ENCODE results near the gene MTMR10.
A peak's percentile ranks its signal among the peaks of the same experiment; 100 is the strongest.

The MTMR10 gene

DNA sequence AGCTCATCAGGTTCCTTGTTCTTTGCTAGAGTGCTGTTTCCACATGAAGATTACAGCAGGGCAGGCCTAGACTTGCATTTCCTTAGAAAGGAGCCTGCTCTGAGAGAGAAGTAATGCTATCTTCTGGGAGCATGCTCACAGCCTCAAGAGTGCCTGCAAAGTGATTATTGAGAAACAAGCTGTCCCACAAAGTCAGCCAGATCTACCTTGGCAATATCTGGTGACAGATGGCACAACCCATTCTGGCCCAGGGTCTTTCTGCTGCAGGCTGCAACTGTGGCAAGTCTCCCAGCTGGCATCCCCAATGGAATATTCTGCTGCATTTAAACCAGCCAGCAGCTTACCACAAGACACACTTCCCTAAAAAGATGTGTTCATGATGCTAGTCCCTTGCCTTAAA, 29.3 kb downstream of the MTMR10 start:
- ChIA-PET CTCF (interaction anchor here (1.8 kb wide), 1 partner anchor 169 kb away, joined by 5 read pairs; no protein-coding TSS in a partner anchor), POLR2A (no interaction called here)
- no peak overlapping the region for H3K4me3 ChIP-seq (ENCODE audit: low read depth, low read length)
- TF ChIP-seq, protein P1, sequence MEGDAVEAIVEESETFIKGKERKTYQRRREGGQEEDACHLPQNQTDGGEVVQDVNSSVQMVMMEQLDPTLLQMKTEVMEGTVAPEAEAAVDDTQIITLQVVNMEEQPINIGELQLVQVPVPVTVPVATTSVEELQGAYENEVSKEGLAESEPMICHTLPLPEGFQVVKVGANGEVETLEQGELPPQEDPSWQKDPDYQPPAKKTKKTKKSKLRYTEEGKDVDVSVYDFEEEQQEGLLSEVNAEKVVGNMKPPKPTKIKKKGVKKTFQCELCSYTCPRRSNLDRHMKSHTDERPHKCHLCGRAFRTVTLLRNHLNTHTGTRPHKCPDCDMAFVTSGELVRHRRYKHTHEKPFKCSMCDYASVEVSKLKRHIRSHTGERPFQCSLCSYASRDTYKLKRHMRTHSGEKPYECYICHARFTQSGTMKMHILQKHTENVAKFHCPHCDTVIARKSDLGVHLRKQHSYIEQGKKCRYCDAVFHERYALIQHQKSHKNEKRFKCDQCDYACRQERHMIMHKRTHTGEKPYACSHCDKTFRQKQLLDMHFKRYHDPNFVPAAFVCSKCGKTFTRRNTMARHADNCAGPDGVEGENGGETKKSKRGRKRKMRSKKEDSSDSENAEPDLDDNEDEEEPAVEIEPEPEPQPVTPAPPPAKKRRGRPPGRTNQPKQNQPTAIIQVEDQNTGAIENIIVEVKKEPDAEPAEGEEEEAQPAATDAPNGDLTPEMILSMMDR (IDR thresholded peaks at IDR 0.05; ENCODE audit: insufficient read depth, low read length, missing control alignments), result no peak
- no peak for DNase-seq (ENCODE audit: low read depth, low spot score)

DNA sequence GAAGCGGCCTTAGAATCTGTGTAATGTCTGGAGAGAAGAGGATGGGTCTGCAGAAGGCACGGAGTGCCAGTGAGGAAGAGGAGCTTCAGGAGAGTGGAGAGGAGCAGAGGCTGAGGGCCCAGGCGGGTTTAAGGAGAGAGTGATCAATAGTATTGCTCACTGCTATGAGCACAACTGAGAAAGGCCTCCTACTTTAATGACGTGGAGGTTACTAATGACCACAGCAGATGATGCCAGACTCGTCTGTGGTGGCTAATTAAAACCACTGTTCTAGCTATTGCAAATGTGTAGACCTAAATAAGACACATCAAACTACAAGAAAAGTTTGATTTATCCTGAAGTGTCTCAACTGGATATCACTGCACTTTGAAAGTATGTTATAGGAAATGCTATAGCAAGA, 33.2 kb downstream of the MTMR10 start:
- no peak overlapping the region for H3K4me3 ChIP-seq (ENCODE audit: low read depth, low read length)
- DNase-seq (ENCODE audit: low read depth, low spot score), result no peak
- POLR2A ChIA-PET, result no interaction called here
- TF ChIP-seq, protein P1 (IDR thresholded peaks at IDR 0.05; ENCODE audit: insufficient read depth, low read length, missing control alignments), result no peak
- CTCF ChIA-PET, result interaction anchor here (1.0 to 1.1 kb wide), 2 partner anchors 22 to 171 kb away, joined by 3 read pairs; no protein-coding TSS in a partner anchor

DNA sequence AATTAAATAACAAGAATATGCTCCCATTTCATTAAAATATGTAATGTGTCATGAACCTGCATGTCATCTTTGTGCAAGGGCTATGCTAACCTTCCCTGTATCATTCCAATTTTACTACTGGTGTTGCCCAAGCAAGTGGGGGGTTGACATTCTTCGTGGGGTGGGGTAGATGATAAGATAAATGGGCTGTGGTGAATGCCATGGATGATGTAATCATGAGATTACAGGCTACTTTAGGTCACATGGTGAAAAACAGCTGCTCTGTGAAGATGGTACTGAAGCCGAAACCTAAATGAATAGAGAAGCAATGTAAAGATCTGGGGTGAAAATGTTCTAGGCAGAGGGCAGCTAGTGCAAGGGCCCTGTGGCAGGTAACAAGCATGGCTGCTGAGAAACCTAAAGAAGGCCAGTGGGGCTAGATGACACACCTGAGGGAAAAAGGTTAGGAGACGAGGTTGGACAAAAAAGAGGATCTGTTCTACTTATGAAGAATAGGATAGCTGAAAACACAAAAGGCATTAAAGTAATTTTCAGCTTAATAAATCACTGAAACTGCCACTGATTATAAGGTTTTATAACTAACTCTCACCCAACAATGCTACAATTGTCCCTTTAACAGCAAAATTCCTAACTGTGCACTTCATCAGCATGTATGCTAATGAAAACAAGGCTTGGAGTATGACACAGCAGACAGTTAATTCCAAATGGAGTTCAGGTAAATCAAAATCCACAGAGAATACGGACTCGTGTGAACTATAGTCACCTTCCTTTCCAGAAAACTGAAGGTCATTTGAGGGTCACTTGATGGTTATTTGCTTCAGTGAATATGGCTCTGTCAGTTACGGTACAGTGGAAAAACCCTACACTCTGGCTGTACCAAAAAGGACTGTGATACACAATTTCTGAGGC, 35.0 kb downstream of the MTMR10 start:
- TF ChIP-seq, protein P1 (IDR thresholded peaks at IDR 0.05; ENCODE audit: insufficient read depth, low read length, missing control alignments), result no peak
- no peak overlapping the region for H3K4me3 ChIP-seq (ENCODE audit: low read depth, low read length)
- ChIA-PET POLR2A (no interaction called here), CTCF (interaction anchor here (1.0 to 1.2 kb wide), 3 partner anchors 17 to 173 kb away, joined by 3 read pairs; no protein-coding TSS in a partner anchor)
- peak; percentile 4 for DNase-seq (ENCODE audit: low read depth, low spot score)

DNA sequence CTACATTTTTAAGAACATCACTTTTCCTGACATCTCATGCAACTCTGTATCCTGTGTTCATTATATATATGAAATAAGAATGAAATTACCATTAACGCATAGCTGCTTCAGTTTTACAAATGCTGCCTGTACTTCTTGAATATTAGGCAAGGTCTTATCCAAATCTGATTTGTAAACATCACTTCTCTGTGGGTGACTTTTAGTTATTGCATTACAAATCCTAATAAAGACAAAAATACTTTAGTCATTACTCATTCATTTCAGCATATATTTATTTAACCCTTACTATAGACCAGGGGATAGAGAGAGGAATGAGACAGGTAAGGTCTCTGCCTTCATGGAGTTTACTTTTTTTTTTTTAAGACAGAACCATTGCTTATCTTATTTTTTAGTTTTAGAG, 36.8 kb downstream of the MTMR10 start:
- no peak for DNase-seq (ENCODE audit: low read depth, low spot score)
- TF ChIP-seq, protein P1 (IDR thresholded peaks at IDR 0.05; ENCODE audit: insufficient read depth, low read length, missing control alignments), result no peak
- ChIA-PET POLR2A (no interaction called here), CTCF (no interaction called here)
- H3K4me3 ChIP-seq (ENCODE audit: low read depth, low read length), result no peak overlapping the region

DNA sequence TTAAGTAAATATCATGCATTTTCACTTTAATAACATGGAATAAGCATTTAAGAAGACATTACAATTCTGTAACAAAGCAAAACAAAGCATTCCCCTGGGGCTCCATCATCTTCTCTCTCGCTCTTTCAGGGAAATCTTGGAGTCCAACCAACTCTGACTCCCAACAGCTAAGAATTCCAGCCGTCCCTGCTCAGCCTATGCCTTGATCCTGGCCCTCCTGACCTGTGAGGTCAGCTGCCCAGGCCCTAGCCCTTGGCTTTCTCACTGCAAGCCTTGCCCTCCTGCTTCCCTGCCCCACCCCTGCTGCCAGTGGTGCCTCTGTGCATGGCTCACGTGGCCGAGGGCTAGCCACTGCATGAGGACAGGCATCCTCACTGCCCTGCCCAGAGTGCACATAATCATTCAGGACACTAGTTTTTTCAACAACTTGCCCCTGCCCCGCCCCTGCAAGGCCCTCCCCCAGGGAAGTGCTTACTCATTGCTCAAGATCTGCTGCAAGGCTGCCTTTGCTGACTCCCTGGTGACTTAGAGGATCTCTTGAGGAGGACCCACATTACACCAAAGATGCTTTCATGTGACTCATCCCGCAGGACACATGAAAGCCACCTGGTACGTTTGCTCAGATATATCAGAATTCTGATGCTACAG, 37.6 kb downstream of the MTMR10 start:
- no peak overlapping the region for H3K4me3 ChIP-seq (ENCODE audit: low read depth, low read length)
- CTCF ChIA-PET, result interaction anchor here (2.4 kb wide), 1 partner anchor 175 kb away, joined by 12 read pairs; no protein-coding TSS in a partner anchor
- POLR2A ChIA-PET, result no interaction called here
- TF ChIP-seq, protein P1 (IDR thresholded peaks at IDR 0.05; ENCODE audit: insufficient read depth, low read length, missing control alignments), result no peak
- DNase-seq (ENCODE audit: low read depth, low spot score), result peak; percentile 69

DNA sequence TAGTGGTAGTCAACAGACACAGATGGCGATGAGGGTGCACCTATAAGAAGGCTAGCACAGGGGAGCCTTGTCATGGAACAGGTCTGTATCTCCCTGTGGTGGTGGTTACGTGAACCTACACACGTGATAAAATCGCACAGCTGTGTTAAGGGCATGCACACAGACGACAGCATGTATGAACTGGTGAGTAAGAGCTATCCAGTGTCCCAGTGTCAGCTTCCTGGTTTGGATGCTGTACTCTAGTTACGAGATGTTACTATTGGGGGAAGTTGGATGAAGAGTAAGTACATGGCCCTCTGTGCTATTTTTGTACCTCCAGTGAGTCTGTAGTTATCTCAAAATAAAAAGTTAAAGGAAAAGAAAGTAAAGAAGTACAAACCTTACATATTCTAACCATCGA, 38.2 kb downstream of the MTMR10 start:
- TF ChIP-seq, protein P1 (IDR thresholded peaks at IDR 0.05; ENCODE audit: insufficient read depth, low read length, missing control alignments), result no peak
- no peak overlapping the region for H3K4me3 ChIP-seq (ENCODE audit: low read depth, low read length)
- ChIA-PET CTCF (interaction anchor here (2.4 kb wide), 1 partner anchor 176 kb away, joined by 12 read pairs; no protein-coding TSS in a partner anchor), POLR2A (no interaction called here)
- DNase-seq (ENCODE audit: low read depth, low spot score), result no peak

All from AG04449 (cell line).